Activated T-helper 1 cell treated with Interleukin-2 at 50 U/mL for 16 hours (primary cell): ENCODE measurements around the gene CEACAM16.

Experiments used
- DNase-seq: peaks from one replicate; pipeline ENCODE4 v3.0.0-alpha.2; 2020; ENCODE audit warnings: low read depth

Gene CEACAM16

GRCh38 chr19:44725251-44725650 lies 26.3 kb downstream of the CEACAM16 start:
- no peak for DNase-seq

DNA sequence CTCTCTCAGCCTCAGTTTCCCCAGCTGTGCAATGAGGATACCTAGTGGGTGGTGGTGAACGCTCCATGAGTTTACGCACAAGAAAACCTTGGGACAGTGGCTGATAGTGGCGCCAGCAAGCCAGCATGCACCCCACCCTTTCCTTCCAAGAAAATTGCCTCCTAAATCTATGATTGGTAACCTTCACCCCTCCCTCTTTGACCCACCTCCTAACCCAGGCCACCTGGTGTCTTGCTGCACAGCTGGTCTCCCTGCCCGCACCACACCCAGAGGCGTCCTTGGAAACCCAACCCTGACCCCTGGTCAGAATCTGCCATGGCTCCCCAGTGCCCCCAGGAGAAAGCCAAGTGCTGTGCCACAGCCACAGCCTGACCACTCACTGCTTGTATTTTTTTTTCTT lies 26.7 kb downstream of the CEACAM16 start:
- no peak for DNase-seq

DNA sequence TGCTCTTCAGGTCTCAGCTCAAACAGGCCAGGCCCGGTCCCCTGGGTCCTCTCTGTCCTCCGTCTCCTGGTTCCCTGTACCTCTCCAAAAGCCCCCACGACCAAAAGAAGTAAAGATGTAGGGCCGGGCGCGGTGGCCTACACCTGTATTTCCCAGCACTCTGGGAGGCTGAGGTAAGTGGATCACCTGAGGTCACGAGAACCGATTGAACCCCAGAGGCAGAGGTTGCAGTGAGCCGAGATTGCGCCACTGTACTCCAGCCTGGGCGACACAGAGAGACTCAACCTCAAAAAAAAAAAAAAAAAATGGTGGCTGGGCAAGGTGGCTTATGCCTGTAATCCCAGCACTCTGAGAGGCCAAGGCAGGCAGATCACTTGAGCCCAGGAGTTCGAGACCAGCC lies 27.5 kb downstream of the CEACAM16 start:
- DNase-seq, result no peak

DNA sequence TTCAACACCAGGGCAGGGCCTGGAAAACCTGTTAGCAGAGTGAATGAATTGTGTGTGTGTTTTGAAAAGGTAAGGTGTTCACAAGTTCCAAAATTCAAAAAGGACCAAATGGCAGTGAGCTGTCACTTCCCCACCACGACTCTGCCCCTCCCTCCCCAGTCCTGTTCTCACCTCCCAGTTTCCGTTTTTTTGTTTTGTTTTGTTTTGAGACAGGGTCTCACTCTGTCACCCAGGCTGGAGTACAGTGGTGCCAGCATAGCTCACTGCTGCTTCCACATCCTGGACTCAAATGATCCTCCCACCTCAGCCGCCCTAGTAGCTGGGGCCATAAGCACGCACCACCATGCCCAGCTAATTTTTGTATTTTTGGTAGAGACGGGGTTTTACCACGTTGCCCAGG lies 29.2 kb downstream of the CEACAM16 start:
- DNase-seq, result no peak

GRCh38 chr19:44729516-44730033 lies 30.6 kb downstream of the CEACAM16 start:
- no peak for DNase-seq

DNA sequence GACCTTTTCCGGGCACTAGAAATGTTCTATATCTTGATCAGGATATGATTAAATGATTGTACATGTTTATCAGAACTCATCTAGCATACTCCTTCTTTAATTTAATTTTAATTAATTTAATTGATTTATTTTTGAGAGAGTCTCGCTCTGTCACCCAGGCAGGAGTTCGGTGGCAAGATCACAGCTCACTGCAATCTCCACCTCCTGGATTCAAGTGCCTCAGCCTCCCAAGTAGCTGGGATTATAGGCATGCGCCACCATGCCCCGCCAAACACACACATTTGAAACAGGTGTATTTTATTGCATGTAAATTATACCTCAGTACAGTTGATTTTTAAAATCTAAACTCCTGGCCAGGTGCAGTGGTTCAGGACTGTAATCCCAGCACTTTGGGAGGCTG lies 32.1 kb downstream of the CEACAM16 start:
- DNase-seq, result no peak

DNA sequence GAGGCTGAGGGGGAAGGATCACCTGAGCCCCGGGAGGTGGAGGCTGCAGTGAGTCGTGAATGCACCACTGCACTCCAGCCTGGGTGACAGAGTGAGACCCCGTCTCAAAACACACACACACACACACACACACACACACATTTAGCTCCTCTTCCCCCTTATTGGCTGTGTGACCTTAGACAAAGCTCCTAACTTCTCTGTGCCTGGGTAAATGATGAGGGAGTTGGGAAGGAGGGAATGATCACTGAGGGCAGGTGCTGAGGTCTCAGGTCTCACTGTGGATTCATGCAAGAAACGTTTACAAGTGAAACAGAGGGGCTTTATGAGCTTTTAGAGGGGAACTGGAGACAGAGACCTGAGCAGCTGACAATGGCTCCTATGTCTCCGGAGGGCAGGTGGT lies 32.7 kb downstream of the CEACAM16 start:
- DNase-seq, result no peak

- no peak for DNase-seq
These were observed 33.5 kb downstream of the CEACAM16 start for GRCh38 chr19:44732235-44733014.

DNA sequence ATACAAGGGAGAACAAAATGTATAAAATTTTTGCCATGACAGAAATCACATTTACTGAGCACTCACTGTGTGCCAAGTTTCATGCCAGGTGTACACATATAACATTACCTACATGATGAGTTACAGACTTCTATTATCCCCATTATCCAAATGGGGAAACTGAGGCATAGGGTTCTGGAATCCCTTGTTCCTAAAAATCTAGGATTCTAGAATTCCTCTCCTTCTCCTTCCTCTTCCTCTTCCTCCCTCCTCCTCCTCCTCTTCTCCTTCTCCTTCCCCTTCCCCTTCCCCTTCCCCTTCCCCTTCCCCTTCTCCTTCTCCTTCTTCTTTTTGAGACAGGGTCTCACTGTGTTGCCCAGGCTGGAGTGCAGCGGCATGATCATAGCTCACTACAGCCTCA lies 35.4 kb downstream of the CEACAM16 start:
- no peak for DNase-seq

DNA sequence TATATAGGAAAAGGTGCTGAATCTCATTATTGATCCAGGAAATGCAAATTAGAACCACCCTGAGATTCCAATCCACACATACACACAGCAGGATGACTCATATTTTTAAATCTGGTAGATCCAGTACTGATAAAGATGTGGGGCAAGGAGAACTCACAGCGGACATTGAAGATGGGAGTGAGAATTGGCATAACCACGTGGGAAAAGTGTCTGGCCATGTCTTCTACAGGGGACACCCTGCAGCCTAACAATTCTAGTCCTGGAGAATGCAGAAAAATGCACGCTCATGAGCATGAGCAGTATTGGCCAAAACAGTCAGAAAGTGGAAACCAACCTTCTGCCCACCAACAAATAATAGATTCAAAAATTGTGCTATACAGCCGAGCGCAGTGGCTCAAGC lies 36.1 kb downstream of the CEACAM16 start:
- DNase-seq, result no peak

GRCh38 chr19:44737238-44738071 lies 38.5 kb downstream of the CEACAM16 start:
- DNase-seq, result no peak

DNA sequence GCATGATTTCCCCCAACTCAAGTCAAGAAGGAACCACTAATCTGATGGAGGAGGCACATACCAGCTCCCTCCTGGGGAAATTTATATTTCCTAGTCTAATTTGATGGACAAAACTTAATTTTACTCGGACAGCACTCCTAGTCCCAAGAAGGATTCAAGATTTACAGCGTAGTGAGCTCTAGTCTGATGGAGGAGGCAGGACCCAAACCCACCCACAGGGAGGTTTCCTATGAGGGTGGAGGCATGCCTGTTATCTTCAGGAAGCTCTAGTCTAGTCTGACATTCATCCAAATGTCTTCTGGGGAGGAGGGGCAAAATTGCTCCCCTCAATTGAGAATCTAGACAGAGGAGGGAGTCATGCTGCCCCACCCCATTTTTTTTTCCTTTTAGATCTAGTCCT lies 39.2 kb downstream of the CEACAM16 start:
- no peak for DNase-seq

- DNase-seq, result no peak
These were observed 39.9 kb downstream of the CEACAM16 start for GRCh38 chr19:44738603-44739558.

DNA sequence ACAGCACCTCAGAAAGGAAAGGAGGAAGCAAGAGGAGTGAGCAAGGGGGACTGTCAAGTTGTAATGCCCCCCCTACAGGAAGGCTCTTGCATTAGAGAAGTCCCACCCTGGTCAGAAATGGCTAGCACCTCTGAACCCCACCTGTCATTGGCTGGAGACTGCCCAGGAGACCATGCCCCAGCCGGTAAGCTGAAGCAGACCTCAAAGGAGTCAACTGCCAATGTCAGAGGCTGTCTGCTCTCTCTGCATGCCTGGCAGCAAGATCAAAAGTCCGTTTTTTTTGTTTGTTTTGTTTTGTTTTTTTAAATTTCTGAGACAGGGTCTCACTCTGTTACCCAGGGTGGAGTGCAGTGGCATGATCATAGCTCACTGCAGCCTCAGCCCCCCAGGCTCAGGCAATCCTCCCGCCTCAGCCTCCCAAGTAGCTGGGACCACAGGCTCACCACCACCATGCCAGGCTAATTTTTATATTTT lies 41.4 kb downstream of the CEACAM16 start:
- DNase-seq, result no peak

- no peak for DNase-seq
These were observed 42.3 kb downstream of the CEACAM16 start for GRCh38 chr19:44741258-44741731.

DNA sequence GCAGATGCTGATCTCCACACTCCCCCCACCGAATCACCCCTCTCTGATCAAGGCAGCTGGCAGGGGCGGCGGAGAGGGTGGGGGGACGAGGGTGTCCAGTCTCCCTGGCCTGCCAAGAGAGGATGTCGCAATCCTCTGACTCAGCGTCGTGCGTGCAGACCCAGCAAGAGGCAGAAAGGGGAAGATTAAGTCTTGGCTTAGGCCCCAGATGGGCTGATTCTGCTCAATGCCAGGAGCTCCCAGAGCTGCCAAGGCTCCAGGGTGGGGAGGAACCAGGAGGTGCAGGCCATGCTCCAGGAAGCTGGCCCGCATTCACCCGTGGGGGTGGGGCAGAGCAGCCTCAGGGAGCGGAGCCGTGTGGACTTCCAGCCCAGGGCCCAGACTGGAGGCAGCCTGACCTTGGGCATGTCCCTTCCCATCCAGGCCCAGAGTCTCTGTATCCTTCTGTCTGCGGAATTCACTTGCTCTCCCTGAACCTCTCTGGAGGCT lies 42.9 kb downstream of the CEACAM16 start:
- DNase-seq, result no peak

DNA sequence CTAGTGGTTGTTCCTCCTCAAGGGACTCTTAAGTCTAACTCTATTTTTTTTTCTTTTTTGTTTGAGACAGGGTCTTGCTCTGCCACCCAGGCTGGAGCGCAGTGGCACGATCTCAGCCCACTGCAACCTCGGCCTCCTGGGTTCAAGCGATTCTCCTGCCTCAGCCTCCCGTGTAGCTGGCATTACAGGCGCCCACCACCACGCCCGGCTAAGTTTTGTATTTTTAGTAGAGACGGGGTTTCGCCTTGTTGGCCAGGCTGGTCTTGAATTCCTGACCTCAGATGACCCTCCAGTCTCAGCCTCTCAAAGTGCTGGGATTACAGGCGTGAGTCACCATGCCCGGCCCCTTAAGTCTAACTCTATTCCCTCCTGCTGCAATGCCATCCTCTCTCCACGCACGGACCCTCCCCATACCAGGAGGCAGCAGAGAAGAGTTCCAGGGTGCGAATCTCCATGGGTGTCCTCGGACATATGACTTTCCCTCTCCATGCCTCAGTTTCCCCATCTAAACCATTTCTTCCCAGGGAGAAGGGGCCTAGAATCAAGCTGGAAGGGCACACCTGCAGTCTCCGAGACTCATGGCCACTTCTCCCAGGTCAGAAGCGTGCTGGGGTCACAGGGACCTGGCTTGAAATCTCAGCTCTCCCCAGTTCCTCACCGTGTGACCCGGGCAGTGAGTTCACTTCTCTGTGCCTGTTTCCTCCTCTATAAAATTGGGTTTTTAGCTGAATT lies 43.5 kb downstream of the CEACAM16 start:
- no peak for DNase-seq

- no peak for DNase-seq
These were observed 46.0 kb downstream of the CEACAM16 start for GRCh38 chr19:44744871-44745332.

GRCh38 chr19:44745341-44745831 lies 46.4 kb downstream of the CEACAM16 start:
- DNase-seq, result no peak

DNA sequence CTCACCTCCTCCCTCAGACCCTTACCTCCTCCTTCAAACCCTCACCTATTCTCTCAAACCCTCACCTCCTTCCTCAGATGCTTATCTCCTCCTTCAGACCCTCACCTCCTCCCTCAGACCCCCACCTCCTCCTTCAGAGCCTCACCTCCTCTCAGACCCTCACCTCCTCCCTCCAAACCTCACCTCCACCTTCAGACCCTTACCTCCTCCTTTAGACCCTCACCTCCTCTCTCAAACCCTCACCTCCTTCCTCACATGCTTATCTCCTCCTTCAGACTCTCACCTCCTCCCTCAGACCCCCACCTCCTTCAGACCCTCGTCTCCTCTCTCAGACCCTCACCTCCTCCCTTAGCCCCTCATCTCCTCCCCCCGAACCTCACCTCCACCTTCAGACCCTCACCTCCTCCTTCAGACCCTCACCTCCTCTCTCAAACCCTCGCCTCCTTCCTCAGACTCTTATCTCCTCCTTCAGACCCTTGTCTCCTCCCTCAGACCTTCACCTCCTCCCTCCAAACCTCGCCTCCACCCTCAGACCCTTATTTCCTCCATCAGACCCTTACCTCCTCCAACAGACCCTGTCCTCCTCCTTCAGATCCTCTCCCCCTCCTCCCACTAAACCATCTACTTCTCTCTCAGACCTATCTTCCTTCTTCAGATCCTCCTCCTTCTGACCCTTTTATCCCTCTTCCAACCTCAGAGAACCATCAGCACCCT lies 47.1 kb downstream of the CEACAM16 start:
- no peak for DNase-seq
